Liver (tissue), 3 donors: Measurements from ENCODE around the gene PDC.

Experiments used
- ATF3 ChIP-seq: IDR thresholded peaks from 2 replicates; pipeline ENCODE4 v1.6.1; 2016; ENCODE audit warnings: antibody characterized with exemption
- CTCF ChIP-seq: fragments of 150-350 bp; IDR thresholded peaks from 2 replicates; pipeline ENCODE4 v1.5.1; 2017; ENCODE audit warnings: improper control_type of control experiment, low read depth, low read length; ENCODE audit not compliant: missing input control
- EGR1 ChIP-seq, 2 donors: IDR thresholded peaks; 2 replicates each; pipeline ENCODE4 v1.6.1; 2016 to 2018; ENCODE audit warnings: antibody characterized with exemption in 2 of 2, low read depth in 2 of 2
- GABPA ChIP-seq, 2 donors: IDR thresholded peaks in 1 of 2; conservative IDR thresholded peaks in 1 of 2; 2 replicates each; pipeline ENCODE4 v1.6.1; 2016; ENCODE audit warnings: antibody characterized with exemption in 2 of 2, mild to moderate bottlenecking in 1 of 2, moderate library complexity in 1 of 2
- JUND ChIP-seq, 2 donors: IDR thresholded peaks; 2 replicates each; pipeline ENCODE4 v1.6.1; 2016; ENCODE audit warnings: antibody characterized with exemption in 2 of 2
- MAX ChIP-seq: IDR thresholded peaks from 2 replicates; pipeline ENCODE4 v1.6.1; 2016; ENCODE audit warnings: antibody characterized with exemption
- RAD21 ChIP-seq, 2 donors: IDR thresholded peaks; 2 replicates each; pipeline ENCODE4 v1.6.1; 2016; ENCODE audit warnings: antibody characterized with exemption in 2 of 2, mild to moderate bottlenecking in 2 of 2
- REST ChIP-seq: IDR thresholded peaks from 2 replicates; pipeline ENCODE4 v1.6.1; 2016; ENCODE audit warnings: antibody characterized with exemption, mild to moderate bottlenecking
- RXRA ChIP-seq, 2 donors: IDR thresholded peaks; 2 replicates each; pipeline ENCODE4 v1.6.1; 2017 to 2018; ENCODE audit warnings: antibody characterized with exemption in 2 of 2, mild to moderate bottlenecking in 1 of 2
- TAF1 ChIP-seq: conservative IDR thresholded peaks from 2 replicates; pipeline ENCODE4 v1.6.1; 2016; ENCODE audit warnings: antibody characterized with exemption, mild to moderate bottlenecking
- YY1 ChIP-seq: IDR thresholded peaks from 2 replicates; pipeline ENCODE4 v1.6.1; 2016; ENCODE audit warnings: antibody characterized with exemption, mild to moderate bottlenecking
- ZBTB33 ChIP-seq: IDR thresholded peaks from 2 replicates; pipeline ENCODE4 v1.6.1; 2016; ENCODE audit warnings: antibody characterized with exemption
- donor health status: healthy.
- donor health status: healthy.

- TF ChIP-seq JUND (IDR thresholded peaks at IDR 0.05) (no peak), CTCF (no peak), GABPA (IDR thresholded peaks at IDR 0.05 in 1 of 2, conservative IDR thresholded peaks at IDR 0.05 in 1 of 2) (no peak), REST (no peak), RAD21 (IDR thresholded peaks at IDR 0.05) (no peak), TAF1 (no peak), ATF3 (no peak), MAX (no peak), ZBTB33 (no peak), YY1 (no peak), EGR1 (IDR thresholded peaks at IDR 0.05; ENCODE audit: low read depth in 2 of 2) (no peak), RXRA (IDR thresholded peaks at IDR 0.05) (no peak)
Measured at GRCh38 chr1:186413319-186413718, 47.6 kb downstream of the PDC start.
